ENCODE data around the gene TMEFF2. TPM values are rescaled to one million over a fixed set of nuclear protein-coding genes. Genes with fewer than 3 reads are reported as not detected.
A peak's percentile ranks its signal among the peaks of the same experiment; 100 is the strongest.

TMEFF2 gene
- total and polyA plus RNA-seq, 2 of the 4 experiments (the other 2 are of a cell fraction): 1.3 to 3.0 TPM

GRCh38 chr2:191910518-191910917 is 284.2 kb downstream of the TMEFF2 start:
- intact Hi-C loops (cut with micrococcal nuclease) (no loop called here), in situ Hi-C loops (cut with MboI; ENCODE audit: low sequenced_read_pairs) (no loop called here), dilution Hi-C loops (cut with HindIII; ENCODE audit: low sequenced_read_pairs, unreplicated experiment) (no loop called here)
- Histone ChIP-seq H3K79me1 (ENCODE audit: low read depth in 1 of 2, low read length in 2 of 2) (no peaks in the 10 kb centered on the region), H2BK5ac (ENCODE audit: low read depth, low read length, poor library complexity, severe bottlenecking) (peak overlapping the region; percentile 8), H2AFZ (replicated peaks; ENCODE audit: low read length, poor library complexity) (no peak overlapping the region), H4K20me1 (ENCODE audit: insufficient read depth, low read length) (no peaks in the 10 kb centered on the region), H2BK15ac (ENCODE audit: low read depth, low read length) (0 out of 3 replicates have a peak overlapping the region, but pooled peaks have one; percentile 40), H2AK5ac (ENCODE audit: low read depth, low read length) (no peak overlapping the region; the same call in 1 of the 2 replicates), H3K9me1 (ENCODE audit: insufficient read depth, low read length) (no peaks in the 10 kb centered on the region), H3K4me2 (ENCODE audit: low read depth, low read length) (peak overlapping the region; percentile 28; the same call in 1 of the 2 replicates), H3K9me3 (ENCODE audit: control insufficient read depth, insufficient read depth, low read length) (no peaks in the 10 kb centered on the region), H3K23ac (ENCODE audit: low read depth, low read length) (no peak overlapping the region), H3K18ac (ENCODE audit: low read depth, low read length) (peak overlapping the region; percentile 20; the same call in 1 of the 2 replicates), H2BK20ac (ENCODE audit: low read depth, low read length) (peak overlapping the region; percentile 10; the same call in 1 of the 2 replicates), H2BK120ac (ENCODE audit: low read depth, low read length) (peak overlapping the region; percentile 31; the same call in 1 of the 2 replicates), H4K5ac (ENCODE audit: low read depth, low read length) (no peak overlapping the region), H3K4ac (ENCODE audit: low read depth, low read length) (peak overlapping the region; percentile 1; the same call in 1 of the 2 replicates), H3K27ac (ENCODE audit: insufficient read depth, low read length) (no peak overlapping the region), H3K14ac (replicated peaks; ENCODE audit: low read depth, low read length) (no peak overlapping the region), H2AK9ac (replicated peaks; ENCODE audit: low read depth, low read length, poor library complexity) (no peak overlapping the region), H4K8ac (ENCODE audit: low read depth in 2 of 2, low read length in 2 of 2) (0 out of 4 replicates have a peak overlapping the region, but pooled peaks of 1 of the 2 experiments have one; percentile 1), H3K27me3 (ENCODE audit: control insufficient read depth, insufficient read depth, low read length) (no peaks in the 10 kb centered on the region), H3K36me3 (ENCODE audit: control insufficient read depth, insufficient read depth, low read length) (no peaks in the 10 kb centered on the region), H3K4me3 (ENCODE audit: insufficient read depth, low read depth, low read length) (no peak overlapping the region), H4K91ac (ENCODE audit: insufficient read depth, low read depth, low read length) (peak overlapping the region; percentile 9; the same call in 1 of the 2 replicates), H3K56ac (ENCODE audit: extremely low read depth, insufficient read depth, low read length) (no peak overlapping the region), H3K4me1 (ENCODE audit: control insufficient read depth, insufficient read depth, low read length) (peaks cover 2% of the 10 kb centered on the region), H3K9ac (ENCODE audit: low read depth, low read length) (no peak overlapping the region)
- TF ChIP-seq CTCF (conservative IDR thresholded peaks at IDR 0.05; ENCODE audit: low read depth, low read length) (no peak), MXI1 (IDR thresholded peaks at IDR 0.05; ENCODE audit: borderline replicate concordance, low read depth, low read length) (no peak), MAFK (IDR thresholded peaks at IDR 0.05; ENCODE audit: low read depth, low read length) (peak; percentile 33; the same call in 1 of the 2 replicates), RAD21 (IDR thresholded peaks at IDR 0.05; ENCODE audit: low read length) (no peak), CEBPB (IDR thresholded peaks at IDR 0.05; ENCODE audit: low read depth, low read length) (no peak), NFE2L2 (IDR thresholded peaks at IDR 0.05; ENCODE audit: low read depth, low read length) (no peak), BHLHE40 (IDR thresholded peaks at IDR 0.05; ENCODE audit: low read depth, low read length) (peak; percentile 71), SMC3 (IDR thresholded peaks at IDR 0.05; ENCODE audit: low read depth, low read length) (no peak)
- TF ChIP-seq, protein P1, sequence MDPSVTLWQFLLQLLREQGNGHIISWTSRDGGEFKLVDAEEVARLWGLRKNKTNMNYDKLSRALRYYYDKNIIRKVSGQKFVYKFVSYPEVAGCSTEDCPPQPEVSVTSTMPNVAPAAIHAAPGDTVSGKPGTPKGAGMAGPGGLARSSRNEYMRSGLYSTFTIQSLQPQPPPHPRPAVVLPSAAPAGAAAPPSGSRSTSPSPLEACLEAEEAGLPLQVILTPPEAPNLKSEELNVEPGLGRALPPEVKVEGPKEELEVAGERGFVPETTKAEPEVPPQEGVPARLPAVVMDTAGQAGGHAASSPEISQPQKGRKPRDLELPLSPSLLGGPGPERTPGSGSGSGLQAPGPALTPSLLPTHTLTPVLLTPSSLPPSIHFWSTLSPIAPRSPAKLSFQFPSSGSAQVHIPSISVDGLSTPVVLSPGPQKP (IDR thresholded peaks at IDR 0.05; ENCODE audit: borderline replicate concordance, low read depth, low read length): no peak
- ChIA-PET CTCF (no interaction called here), POLR2A (ENCODE audit: unreplicated experiment) (no interaction called here)
- DNase-seq (peak; percentile 92), ATAC-seq (ENCODE audit: low read depth) (peak; percentile 94)
- WGBS, 2 experiments (ENCODE audit: extremely low coverage in 2 of 2, insufficient read length in 1 of 2): 0% methylated on average over 1 of the region's 2 CpGs; no CpG with 5 or more reads in 1 of the 2 experiments
- no TSS peak for BruUV-seq (replicated peaks)

Measured in IMR-90 (cell line).